Upper lobe of left lung (tissue), 6 donors: ENCODE data around the gene TCEANC. TPM values are rescaled to one million over a fixed set of nuclear protein-coding genes. Genes with fewer than 3 reads are reported as not detected.

Experiments
- ATAC-seq, 2 donors: fragments of 200-7000 bp; cut with Tn5 transposase; one replicate each; pipeline ENCODE4 v1.9.1; 2022; ENCODE audit warnings: mild to moderate bottlenecking in 2 of 2, moderate library complexity in 2 of 2; ENCODE audit not compliant: low FRiP score in 2 of 2
- DNase-seq, 2 donors: peaks; one replicate each; pipeline ENCODE4 v3.0.0-alpha.2; 2019 to 2020
- H3K27ac ChIP-seq, 4 donors: fragments of 200-600 bp; sonication (generic); one replicate each; pipeline ENCODE4 v1.5.1; 2016 to 2019
- H3K27me3 ChIP-seq, 4 donors: fragments of 200-600 bp; sonication (generic); one replicate each; pipeline ENCODE4 v1.5.1; 2017 to 2019
- H3K36me3 ChIP-seq, 4 donors: fragments of 200-600 bp; sonication (generic); one replicate each; pipeline ENCODE4 v1.5.1; 2016 to 2019
- H3K4me1 ChIP-seq, 4 donors: fragments of 200-600 bp; sonication (generic); one replicate each; pipeline ENCODE4 v1.5.1; 2018 to 2019
- H3K4me3 ChIP-seq, 4 donors: fragments of 200-600 bp; sonication (generic); one replicate each; pipeline ENCODE4 v1.5.1; 2017 to 2019; ENCODE audit warnings: mild to moderate bottlenecking in 2 of 4, moderate library complexity in 1 of 4
- H3K9me3 ChIP-seq, 4 donors: fragments of 200-600 bp; sonication (generic); one replicate each; pipeline ENCODE4 v1.5.1; 2018 to 2019
- EP300 ChIP-seq, 4 donors: sonication (generic); formaldehyde crosslinking; IDR thresholded peaks; one replicate each; pipeline ENCODE4 v1.5.1; 2017; ENCODE audit warnings: antibody characterized with exemption in 4 of 4, control low read depth in 2 of 4
- POLR2A ChIP-seq, 4 donors: fragments of 450-650 bp; IDR thresholded peaks; one replicate each; pipeline ENCODE4 v1.5.1; 2016 to 2017; ENCODE audit warnings: antibody characterized with exemption in 4 of 4, mild to moderate bottlenecking in 2 of 4
- POLR2AphosphoS5 ChIP-seq, 2 donors: sonication (generic); formaldehyde crosslinking; IDR thresholded peaks; one replicate each; pipeline ENCODE4 v1.5.1; 2017; ENCODE audit warnings: antibody characterized with exemption in 2 of 2
- WGBS, 2 donors: methylation state at CpG; one replicate each; pipeline ENCODE4 v1.1.5; 2017 to 2018; 5-methylcytosine and 5-hydroxymethylcytosine counted together
- total RNA-seq, 6 donors: library from RNA; depleted of rRNA in 4 of 6; stranded (reverse); fragments of >200 nt in 4 of 6; gene quantifications; one replicate each; pipeline versions ENCODE4 v1.1.0 to v1.2.1, GENCODE V29; 2016 to 2021
- TF ChIP-seq, protein P1 (sequence below), 6 experiments: fragments of 450-650 bp in 4 of 6; fragments of 200-600 bp in 2 of 6; sonication (generic) in 2 of 6; IDR thresholded peaks; one replicate each; pipeline ENCODE4 v1.5.1; 2016 to 2019; ENCODE audit warnings: antibody characterized with exemption in 6 of 6
- donor health status: DM: no; HTN: no; CAD: no; lungs with moderate emphysema.
- donor health status: DM: no; HTN: yes; CAD: no; lungs with severe emphysema.

Gene TCEANC
- total RNA-seq, 6 donors from 2014 or later = 2.4 to 8.9 (median 4.1) TPM

DNA sequence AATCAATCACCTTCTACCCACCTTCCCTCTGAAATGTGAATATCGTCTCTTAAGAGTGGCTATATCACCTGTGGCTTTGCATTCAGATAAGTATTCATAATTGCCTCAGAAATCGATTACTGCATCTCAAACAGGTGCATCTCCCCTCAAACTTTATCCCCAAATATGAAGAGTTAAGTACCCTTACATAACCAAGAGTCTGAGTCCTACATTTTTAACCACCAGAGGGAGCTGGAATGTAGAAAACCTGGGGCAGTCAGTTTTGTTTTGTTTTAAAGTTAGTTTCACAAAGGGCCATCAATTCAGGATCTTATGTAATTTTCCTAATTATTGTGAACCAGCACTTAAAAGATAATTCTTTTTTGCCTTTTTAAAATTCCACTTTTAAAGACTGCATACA is 5.7 kb downstream of the TCEANC start:
- WGBS, 2 donors = 9 to 13% methylated on average over 2 of the region's 2 CpGs
- TF ChIP-seq POLR2AphosphoS5 (IDR thresholded peaks at IDR 0.05) = no peak
- TF ChIP-seq, protein P1, sequence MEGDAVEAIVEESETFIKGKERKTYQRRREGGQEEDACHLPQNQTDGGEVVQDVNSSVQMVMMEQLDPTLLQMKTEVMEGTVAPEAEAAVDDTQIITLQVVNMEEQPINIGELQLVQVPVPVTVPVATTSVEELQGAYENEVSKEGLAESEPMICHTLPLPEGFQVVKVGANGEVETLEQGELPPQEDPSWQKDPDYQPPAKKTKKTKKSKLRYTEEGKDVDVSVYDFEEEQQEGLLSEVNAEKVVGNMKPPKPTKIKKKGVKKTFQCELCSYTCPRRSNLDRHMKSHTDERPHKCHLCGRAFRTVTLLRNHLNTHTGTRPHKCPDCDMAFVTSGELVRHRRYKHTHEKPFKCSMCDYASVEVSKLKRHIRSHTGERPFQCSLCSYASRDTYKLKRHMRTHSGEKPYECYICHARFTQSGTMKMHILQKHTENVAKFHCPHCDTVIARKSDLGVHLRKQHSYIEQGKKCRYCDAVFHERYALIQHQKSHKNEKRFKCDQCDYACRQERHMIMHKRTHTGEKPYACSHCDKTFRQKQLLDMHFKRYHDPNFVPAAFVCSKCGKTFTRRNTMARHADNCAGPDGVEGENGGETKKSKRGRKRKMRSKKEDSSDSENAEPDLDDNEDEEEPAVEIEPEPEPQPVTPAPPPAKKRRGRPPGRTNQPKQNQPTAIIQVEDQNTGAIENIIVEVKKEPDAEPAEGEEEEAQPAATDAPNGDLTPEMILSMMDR (IDR thresholded peaks at IDR 0.05) = peak; percentile 43 to 71 (median 58)
- Histone ChIP-seq H3K27ac (peak overlapping the region in 1 of 4 donors; percentile 47), H3K9me3 (no peaks in the 10 kb centered on the region), H3K27me3 (no peaks in the 10 kb centered on the region), H3K4me1 (peaks cover 0 to 4% (median 3%) of the 10 kb centered on the region in 4 donors), H3K36me3 (peaks cover 0 to 11% (median 0%) of the 10 kb centered on the region in 4 donors), H3K4me3 (no peak overlapping the region)
- peak in 1 of 2 donors; percentile 63 for ATAC-seq
- no peak for DNase-seq

DNA sequence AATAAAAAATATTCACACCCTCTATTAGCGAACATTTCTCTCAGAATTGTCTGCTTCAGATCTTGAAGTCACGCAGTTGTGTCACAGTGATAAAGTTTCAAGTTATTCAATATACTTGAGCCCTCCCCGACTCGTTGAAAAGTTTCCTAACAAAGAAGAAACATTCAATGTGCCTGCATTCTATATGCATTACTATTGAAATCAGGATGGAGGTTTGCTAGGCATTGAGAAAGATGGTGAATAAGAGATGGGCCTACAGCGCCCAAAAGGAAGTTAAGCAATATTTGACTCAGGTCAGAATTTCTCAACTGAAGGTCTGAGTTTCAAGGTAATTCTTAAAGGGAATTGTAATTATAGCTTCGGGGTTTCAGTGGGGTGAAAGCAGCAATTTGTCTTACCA is 6.1 kb downstream of the TCEANC start:
- DNase-seq = no peak
- TF ChIP-seq POLR2A (IDR thresholded peaks at IDR 0.05) (no peak), EP300 (IDR thresholded peaks at IDR 0.05) (no peak), POLR2AphosphoS5 (IDR thresholded peaks at IDR 0.05) (no peak)
- TF ChIP-seq, protein P1 (IDR thresholded peaks at IDR 0.05) = no peak
- Histone ChIP-seq H3K9me3 (no peaks in the 10 kb centered on the region), H3K27ac (peak overlapping the region in 1 of 4 donors; percentile 47), H3K4me3 (no peak overlapping the region), H3K4me1 (peaks cover 0 to 4% (median 3%) of the 10 kb centered on the region in 4 donors), H3K36me3 (peaks cover 0 to 12% (median 0%) of the 10 kb centered on the region in 4 donors), H3K27me3 (no peaks in the 10 kb centered on the region)
- ATAC-seq = no peak
- 27 to 31% methylated on average over 6 of the region's 6 CpGs for WGBS, 2 donors

DNA sequence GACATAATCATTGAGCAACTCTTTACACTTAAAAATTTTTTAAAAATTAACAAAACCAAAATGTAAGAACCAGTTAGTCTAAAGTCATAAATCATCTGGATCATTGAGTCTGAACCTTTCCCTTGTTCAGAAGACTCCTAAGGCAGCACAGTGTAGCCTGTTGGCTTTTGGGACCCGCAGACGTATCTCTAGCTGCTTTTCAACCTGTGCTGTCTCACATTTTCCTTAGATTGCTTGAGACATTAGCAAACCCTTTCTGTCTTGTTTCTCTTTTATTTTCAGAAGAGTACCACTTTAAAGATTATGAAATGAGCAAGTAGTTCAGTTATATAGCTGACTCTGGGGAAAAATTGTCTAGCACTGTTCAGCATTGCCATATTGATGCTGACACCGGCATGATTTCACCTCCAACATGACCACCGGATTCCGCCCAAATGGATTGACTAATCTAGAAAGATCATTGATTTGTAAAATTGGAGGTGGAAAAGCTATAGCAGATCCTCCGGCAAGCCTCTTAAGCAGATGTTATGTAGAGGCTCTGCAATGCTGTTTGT is 8.9 kb downstream of the TCEANC start:
- H3K36me3 ChIP-seq = peaks cover 0 to 12% (median 0%) of the 10 kb centered on the region in 4 donors
- 88 to 90% methylated on average over 6 of the region's 6 CpGs for WGBS, 2 donors
- no peak for TF ChIP-seq POLR2A (IDR thresholded peaks at IDR 0.05)
- TF ChIP-seq, protein P1 (IDR thresholded peaks at IDR 0.05) = no peak
- no peak for TF ChIP-seq POLR2AphosphoS5 (IDR thresholded peaks at IDR 0.05)
- H3K4me1 ChIP-seq = peaks cover 0 to 6% (median 2%) of the 10 kb centered on the region in 4 donors
- no peaks in the 10 kb centered on the region for H3K27me3 ChIP-seq
- no peaks in the 10 kb centered on the region for H3K9me3 ChIP-seq
- DNase-seq (no peak), ATAC-seq (peak in 1 of 2 donors; percentile 43)
- no peak overlapping the region for H3K4me3 ChIP-seq
- peak overlapping the region in 1 of 4 donors; percentile 26 for H3K27ac ChIP-seq

DNA sequence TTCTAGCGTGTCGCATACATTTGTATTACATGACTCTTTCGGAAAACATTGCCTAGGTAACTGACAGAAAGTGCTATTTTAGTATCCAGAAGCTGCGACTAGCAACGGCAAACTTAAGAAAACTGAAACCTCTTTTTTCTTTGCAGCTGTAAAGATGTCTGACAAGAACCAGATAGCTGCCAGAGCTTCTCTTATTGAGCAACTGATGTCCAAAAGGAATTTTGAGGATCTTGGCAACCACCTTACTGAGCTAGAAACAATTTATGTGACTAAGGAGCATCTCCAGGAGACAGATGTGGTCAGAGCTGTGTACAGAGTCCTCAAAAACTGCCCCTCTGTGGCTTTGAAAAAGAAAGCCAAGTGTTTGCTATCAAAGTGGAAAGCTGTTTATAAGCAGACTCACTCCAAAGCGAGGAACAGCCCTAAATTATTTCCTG is 9.4 kb downstream of the TCEANC start:
- DNase-seq (no peak), ATAC-seq (peak in 1 of 2 donors; percentile 77)
- Histone ChIP-seq H3K4me3 (no peak overlapping the region), H3K36me3 (peaks cover 0 to 12% (median 0%) of the 10 kb centered on the region in 4 donors), H3K9me3 (no peaks in the 10 kb centered on the region), H3K4me1 (peaks cover 0 to 6% (median 2%) of the 10 kb centered on the region in 4 donors), H3K27me3 (no peaks in the 10 kb centered on the region), H3K27ac (peak overlapping the region in 2 of 4 donors; percentile 26 to 27)
- 74 to 90% methylated on average over 6 of the region's 6 CpGs for WGBS, 2 donors
- TF ChIP-seq POLR2A (IDR thresholded peaks at IDR 0.05) = no peak
- TF ChIP-seq EP300 (IDR thresholded peaks at IDR 0.05) = no peak
- TF ChIP-seq, protein P1 (IDR thresholded peaks at IDR 0.05) = no peak
- TF ChIP-seq POLR2AphosphoS5 (IDR thresholded peaks at IDR 0.05) = no peak

DNA sequence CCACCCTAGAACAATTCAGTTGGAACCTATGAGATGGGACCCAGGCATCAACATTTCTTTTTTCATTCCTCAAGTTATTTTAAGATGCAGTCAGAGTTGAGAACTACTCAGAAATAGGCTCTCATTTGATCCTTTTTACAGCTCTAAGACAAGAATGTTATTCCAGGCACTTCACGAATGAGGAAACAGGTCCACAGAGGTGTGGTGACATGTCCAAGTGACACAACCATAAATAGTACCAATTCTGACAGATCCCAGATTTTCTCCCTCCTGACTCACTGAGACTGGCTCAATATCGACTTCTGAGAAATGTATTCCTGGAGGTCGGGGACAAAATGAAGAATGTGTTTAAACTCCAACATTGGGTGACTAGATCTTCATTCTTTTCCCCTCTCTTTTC is 11.1 kb downstream of the TCEANC start:
- Histone ChIP-seq H3K9me3 (no peaks in the 10 kb centered on the region), H3K36me3 (peaks cover 0 to 12% (median 0%) of the 10 kb centered on the region in 4 donors), H3K27me3 (no peaks in the 10 kb centered on the region), H3K4me3 (no peak overlapping the region), H3K4me1 (peaks cover 0 to 5% (median 2%) of the 10 kb centered on the region in 4 donors), H3K27ac (peak overlapping the region in 2 of 4 donors; percentile 0 to 51)
- TF ChIP-seq POLR2AphosphoS5 (IDR thresholded peaks at IDR 0.05) = no peak
- TF ChIP-seq EP300 (IDR thresholded peaks at IDR 0.05) = no peak
- TF ChIP-seq, protein P1 (IDR thresholded peaks at IDR 0.05) = no peak
- TF ChIP-seq POLR2A (IDR thresholded peaks at IDR 0.05) = no peak
- 63 to 78% methylated on average over 3 of the region's 3 CpGs for WGBS, 2 donors
- DNase-seq (no peak), ATAC-seq (no peak)
